OCI-LY3 (cell line): Measurements from ENCODE around the gene IL23A.
"Not testable (repeated sequence)": the region's sequence is repeated elsewhere in the genome, so short reads cannot be mapped to it uniquely, and the experiment has no call there.

ENCODE experiments used
- CTCF ChIP-seq: fragments of 200-600, 300-600 bp; sonication (generic); IDR thresholded peaks from 2 replicates; pipeline ENCODE4 v1.5.1; 2014; ENCODE audit warnings: antibody characterized with exemption, low read length, low read depth
- EZH2phosphoT487 ChIP-seq: fragments of 200-600 bp; shearing (Covaris generic); IDR thresholded peaks from 2 replicates; pipeline ENCODE4 v1.6.1; 2018; ENCODE audit warnings: antibody characterized with exemption, mixed run types, low read depth

- TF ChIP-seq CTCF, EZH2phosphoT487: not testable (repeated sequence)
These were observed 17.1 kb upstream of the IL23A start for GRCh38 chr12:56321610-56322009.
